Spleen (tissue), 13 donors: ENCODE measurements around the gene PTRH2. TPM values are rescaled to one million over a fixed set of nuclear protein-coding genes. Genes with fewer than 3 reads are reported as not detected.
"Not testable (repeated sequence)": the region's sequence is repeated elsewhere in the genome, so short reads cannot be mapped to it uniquely, and the experiment has no call there.

Source experiments
- DNase-seq: peaks from one replicate; pipeline ENCODE4 v3.0.0-alpha.2; 2020
- H3K27ac ChIP-seq, 8 donors: fragments of 200-600 bp; sonication (generic) in 7 of 8; 1 replicate in 4 of 8; 2 replicates in 4 of 8; pipeline versions ENCODE4 v1.5.0 to v1.8.0; 2016 to 2021; ENCODE audit warnings: inconsistent platforms in 4 of 8, mild to moderate bottlenecking in 4 of 8, moderate library complexity in 1 of 8
- H3K27me3 ChIP-seq, 7 donors: fragments of 200-600 bp; sonication (generic) in 6 of 7; replicated peaks in 1 of 7; 1 replicate in 4 of 7; 2 replicates in 3 of 7; pipeline versions ENCODE4 v1.5.0 to v1.8.0; 2016 to 2021; ENCODE audit warnings: inconsistent platforms in 3 of 7, mild to moderate bottlenecking in 1 of 7
- H3K36me3 ChIP-seq, 6 donors: fragments of 200-600 bp; sonication (generic) in 5 of 6; 1 replicate in 4 of 6; 2 replicates in 2 of 6; pipeline versions ENCODE4 v1.5.0 to v1.8.0; 2016 to 2021; ENCODE audit warnings: inconsistent platforms in 2 of 6
- H3K4me1 ChIP-seq, 6 donors: fragments of 200-600 bp; sonication (generic) in 5 of 6; 1 replicate in 3 of 6; 2 replicates in 3 of 6; pipeline versions ENCODE4 v1.5.0 to v1.8.0; 2016 to 2021; ENCODE audit warnings: inconsistent platforms in 3 of 6
- H3K4me3 ChIP-seq, 8 donors: fragments of 200-600 bp; sonication (generic) in 7 of 8; 1 replicate in 4 of 8; 2 replicates in 4 of 8; pipeline versions ENCODE4 v1.5.0 to v1.8.0; 2016 to 2021; ENCODE audit warnings: inconsistent platforms in 4 of 8, mild to moderate bottlenecking in 4 of 8, moderate library complexity in 2 of 8
- H3K9me3 ChIP-seq, 8 donors: fragments of 200-600 bp; sonication (generic) in 7 of 8; 1 replicate in 4 of 8; 2 replicates in 4 of 8; pipeline versions ENCODE4 v1.5.0 to v1.8.0; 2016 to 2021; ENCODE audit warnings: inconsistent platforms in 4 of 8
- POLR2A ChIP-seq, 3 donors: fragments of 450-650 bp; IDR thresholded peaks; one replicate each; pipeline ENCODE4 v1.5.1; 2017; ENCODE audit warnings: antibody characterized with exemption in 3 of 3, mild to moderate bottlenecking in 1 of 3
- POLR2AphosphoS5 ChIP-seq, 3 donors: sonication (generic); formaldehyde crosslinking; IDR thresholded peaks; one replicate each; pipeline ENCODE4 v1.5.1; 2017; ENCODE audit warnings: antibody characterized with exemption in 3 of 3
- WGBS, 5 donors: extraction: QIAGEN DNeasy Blood & Tissue Kit in 3 of 5; methylation state at CpG; one replicate each; pipeline versions ENCODE4 v1.1.5 to v1.1.7; 2013 to 2018; 5-methylcytosine and 5-hydroxymethylcytosine counted together
- intact Hi-C: fragments of 100-400 bp; cut with DNase I; formaldehyde crosslinking; loops from one replicate; pipeline ENCODE4 v1.15.0; 2023; ENCODE audit warnings: low total_unique reads
- long read RNA-seq, 2 donors: transcript quantifications; one replicate each; lab custom pipeline, GENCODE V29; 2026
- polyA plus RNA-seq, 3 donors: library from polyadenylated mRNA; stranded (reverse); fragments of 200-250 nt; gene quantifications; one replicate each; pipeline ENCODE4 v1.2.1, GENCODE V29; 2013
- total RNA-seq, 7 donors: library from RNA; depleted of rRNA in 3 of 7; stranded (reverse); fragments of >200 nt in 3 of 7; fragmentation: NEBNext Ultra II Directional in 4 of 7; extraction: Animal tissue kit (Norgen Biotek cat#: 25700) in 4 of 7; gene quantifications; one replicate each; pipeline versions ENCODE4 v1.1.0 to v1.2.1, GENCODE V29; 2016 to 2021
- TF ChIP-seq, protein P1 (sequence below), 11 experiments: fragments of 200-600 bp in 7 of 11; fragments of 450-650 bp in 4 of 11; sonication (generic) in 4 of 11; IDR thresholded peaks in 8 of 11; conservative IDR thresholded peaks in 3 of 11; 1 replicate in 7 of 11; 2 replicates in 4 of 11; pipeline versions ENCODE4 v1.4.0 to v1.8.0; 2016 to 2021; ENCODE audit warnings: antibody characterized with exemption in 11 of 11, inconsistent platforms in 4 of 11, mild to moderate bottlenecking in 1 of 11
- donor health status: healthy with polysubstance abuse.
- donor health status: DM: no; HTN: no; CAD: no; lungs with moderate emphysema.
- donor health status: DM: no; HTN: no; CAD: no.
- donor health status: Bipolar disorder and iron deficiency.
- donor health status: healthy.
- donor health status: DM: no; HTN: no; CAD: no.
- donor health status: DM: yes; HTN: yes; CAD: no.

The PTRH2 gene
- total RNA-seq (10 to 100 TPM; 14.4 to 30.9 (median 18.4) TPM), polyA plus RNA-seq (10 to 100 TPM; 23.9 to 28.3 (median 27.6) TPM)
- long read RNA-seq, donor 1, full-length matches to known transcripts, result 21 of 21 reads
- long read RNA-seq, donor 1, partial matches to known transcripts, result 0 of 21 reads
- long read RNA-seq, donor 1, other reads (novel, unspliced or antisense), result 0 of 21 reads
- long read RNA-seq, donor 2, full-length matches to known transcripts, result 20 of 20 reads
- long read RNA-seq, donor 2, partial matches to known transcripts, result 0 of 20 reads
- long read RNA-seq, donor 2, other reads (novel, unspliced or antisense), result 0 of 20 reads

DNA sequence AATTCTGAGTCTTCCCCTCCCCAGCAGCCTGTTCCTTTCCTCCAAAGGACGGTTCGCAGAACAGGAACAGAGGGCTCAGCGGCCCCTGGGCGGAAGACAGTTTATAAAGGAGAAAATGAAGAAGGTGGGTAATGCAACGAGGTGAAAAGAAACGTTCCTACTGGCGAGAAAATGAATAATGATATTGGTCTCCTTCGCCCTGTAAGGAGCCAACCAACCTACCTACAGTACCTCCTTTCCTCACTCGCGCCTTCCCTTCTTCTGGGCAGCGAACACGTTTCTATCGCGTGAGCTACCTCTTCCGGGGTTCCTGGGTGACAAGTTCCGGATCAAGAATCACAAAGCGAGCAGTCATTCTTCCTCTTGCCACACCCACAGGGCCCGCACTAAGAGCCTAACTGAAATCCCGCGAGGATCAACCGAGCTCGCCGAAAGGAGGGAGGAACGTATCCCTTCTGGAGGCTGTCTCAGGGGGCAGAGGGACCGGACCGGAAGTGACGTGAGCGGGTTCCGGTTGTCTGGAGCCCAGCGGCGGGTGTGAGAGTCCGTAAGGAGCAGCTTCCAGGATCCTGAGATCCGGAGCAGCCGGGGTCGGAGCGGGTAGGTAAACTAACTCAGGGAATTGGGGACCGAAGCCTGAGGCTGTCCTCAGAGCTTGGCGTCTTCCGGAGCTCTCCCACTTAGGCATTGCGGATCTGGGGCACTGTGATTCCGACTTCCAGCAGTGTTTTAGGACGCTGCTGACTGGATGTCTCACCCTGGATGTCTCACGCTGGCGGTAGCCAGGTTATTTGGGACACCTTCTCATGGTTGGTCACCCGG is at the start of gene PTRH2, which contains the start of gene VMP1:
Gene PTRH2 (minus strand): TSS at position 282 of the 822 bp plus-strand sequence. CDS start 9,452 bp downstream, outside the sequence.
Gene VMP1 (plus strand): TSS at position 506 of the 822 bp plus-strand sequence. CDS start 23,793 bp downstream, outside the sequence.
- peaks cover 29 to 94% (median 68%) of the 10 kb centered on the region in 6 donors for H3K4me1 ChIP-seq
- 0 to 1% (median 0%) methylated on average over 41 to 45 of the region's 45 CpGs for WGBS, 5 donors
- peak within 1 kb of the TSS; percentile 84 to 95 (median 94) for H3K27ac ChIP-seq
- no peaks in the 10 kb centered on the region for H3K27me3 ChIP-seq
- H3K9me3 ChIP-seq, result no peaks in the 10 kb centered on the region
- intact Hi-C loops, result no loop called here
- peak within 1 kb of the TSS; percentile 62 to 96 (median 88) for H3K4me3 ChIP-seq
- peaks cover 0 to 16% (median 0%) of the 10 kb centered on the region in 6 donors for H3K36me3 ChIP-seq
- TF ChIP-seq POLR2A (IDR thresholded peaks at IDR 0.05) (no peak), POLR2AphosphoS5 (IDR thresholded peaks at IDR 0.05) (peak; percentile 92 to 94 (median 93))
- TF ChIP-seq, protein P1, sequence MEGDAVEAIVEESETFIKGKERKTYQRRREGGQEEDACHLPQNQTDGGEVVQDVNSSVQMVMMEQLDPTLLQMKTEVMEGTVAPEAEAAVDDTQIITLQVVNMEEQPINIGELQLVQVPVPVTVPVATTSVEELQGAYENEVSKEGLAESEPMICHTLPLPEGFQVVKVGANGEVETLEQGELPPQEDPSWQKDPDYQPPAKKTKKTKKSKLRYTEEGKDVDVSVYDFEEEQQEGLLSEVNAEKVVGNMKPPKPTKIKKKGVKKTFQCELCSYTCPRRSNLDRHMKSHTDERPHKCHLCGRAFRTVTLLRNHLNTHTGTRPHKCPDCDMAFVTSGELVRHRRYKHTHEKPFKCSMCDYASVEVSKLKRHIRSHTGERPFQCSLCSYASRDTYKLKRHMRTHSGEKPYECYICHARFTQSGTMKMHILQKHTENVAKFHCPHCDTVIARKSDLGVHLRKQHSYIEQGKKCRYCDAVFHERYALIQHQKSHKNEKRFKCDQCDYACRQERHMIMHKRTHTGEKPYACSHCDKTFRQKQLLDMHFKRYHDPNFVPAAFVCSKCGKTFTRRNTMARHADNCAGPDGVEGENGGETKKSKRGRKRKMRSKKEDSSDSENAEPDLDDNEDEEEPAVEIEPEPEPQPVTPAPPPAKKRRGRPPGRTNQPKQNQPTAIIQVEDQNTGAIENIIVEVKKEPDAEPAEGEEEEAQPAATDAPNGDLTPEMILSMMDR (IDR thresholded peaks at IDR 0.05 in 8 of 11, conservative IDR thresholded peaks at IDR 0.05 in 3 of 11), result peak in 4 of 11 experiments; percentile 19 to 45 (median 30)
- DNase-seq, result peak; percentile 97

DNA sequence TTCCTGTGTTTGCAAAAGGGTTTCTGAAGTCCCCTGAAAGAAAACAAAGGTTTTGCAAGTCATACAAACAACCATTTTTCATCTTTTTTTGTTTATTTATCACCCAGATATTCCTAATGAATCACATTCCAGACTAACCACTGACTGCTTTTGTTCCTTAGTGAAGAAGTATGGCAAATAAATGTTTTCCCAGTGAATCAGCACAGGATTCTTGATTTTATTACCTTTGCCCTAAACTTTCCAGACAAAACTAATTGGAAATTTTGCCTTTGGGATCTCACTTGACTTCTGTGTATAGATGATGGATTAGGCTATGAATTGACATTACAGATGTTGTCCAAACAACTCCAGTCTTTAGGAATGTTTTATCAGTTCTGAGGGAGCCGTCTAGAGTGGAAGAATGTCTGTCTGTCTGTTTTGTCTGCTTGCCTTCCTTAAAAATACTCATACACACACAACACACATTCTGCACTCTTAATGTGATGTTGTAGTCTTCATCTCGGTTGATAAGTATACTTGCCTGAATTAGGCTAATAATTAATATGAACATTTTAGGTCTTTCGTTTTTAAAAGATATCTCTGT is 49.1 kb upstream of the PTRH2 start:
- intact Hi-C loops, result no loop called here
- H3K36me3 ChIP-seq, result peaks cover 0 to 69% (median 4%) of the 10 kb centered on the region in 6 donors
- H3K4me3 ChIP-seq, result no peak overlapping the region
- H3K9me3 ChIP-seq, result peaks cover 0 to 11% (median 6%) of the 10 kb centered on the region in 8 donors
- peaks cover 0 to 67% (median 30%) of the 10 kb centered on the region in 6 donors for H3K4me1 ChIP-seq
- TF ChIP-seq POLR2AphosphoS5 (IDR thresholded peaks at IDR 0.05), result no peak
- TF ChIP-seq, protein P1 (IDR thresholded peaks at IDR 0.05 in 8 of 11, conservative IDR thresholded peaks at IDR 0.05 in 3 of 11), result no peak
- no peak for TF ChIP-seq POLR2A (IDR thresholded peaks at IDR 0.05)
- no peaks in the 10 kb centered on the region for H3K27me3 ChIP-seq
- 73 to 84% (median 82%) methylated on average over 3 of the region's 3 CpGs for WGBS, 5 donors
- peak overlapping the region in 5 of 8 donors; percentile 35 to 57 (median 39) for H3K27ac ChIP-seq
- no peak for DNase-seq

DNA sequence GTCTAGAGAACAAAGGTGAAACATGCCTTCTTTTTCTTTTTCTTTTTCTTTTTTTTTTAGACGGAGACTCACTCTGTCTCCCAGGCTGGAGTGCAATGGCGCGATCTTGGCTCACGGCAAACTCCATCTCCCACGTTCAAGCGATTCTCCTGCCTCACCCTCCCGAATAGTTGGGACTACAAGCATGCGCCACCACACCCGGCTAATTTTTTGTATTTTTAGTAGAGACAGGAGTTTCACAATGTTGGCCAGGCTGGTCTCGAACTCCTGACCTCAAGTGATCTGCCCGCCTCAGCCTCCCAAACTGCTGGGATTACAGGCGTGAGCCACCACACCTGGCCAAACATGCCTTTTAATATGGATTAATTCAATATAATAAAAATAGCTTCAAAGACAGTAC is 47.8 kb upstream of the PTRH2 start:
- H3K27me3 ChIP-seq, DNase-seq, H3K4me3 ChIP-seq, intact Hi-C loops: not testable (repeated sequence)
- WGBS, 5 donors, result 94 to 98% (median 97%) methylated on average over 12 of the region's 12 CpGs
- Histone ChIP-seq H3K36me3 (peaks cover 0 to 65% (median 4%) of the 10 kb centered on the region in 6 donors), H3K4me1 (peaks cover 0 to 60% (median 27%) of the 10 kb centered on the region in 6 donors), H3K27ac (peak overlapping the region in 4 of 8 donors; percentile 56 to 73 (median 62)), H3K9me3 (peaks cover 0 to 11% (median 6%) of the 10 kb centered on the region in 8 donors)

DNA sequence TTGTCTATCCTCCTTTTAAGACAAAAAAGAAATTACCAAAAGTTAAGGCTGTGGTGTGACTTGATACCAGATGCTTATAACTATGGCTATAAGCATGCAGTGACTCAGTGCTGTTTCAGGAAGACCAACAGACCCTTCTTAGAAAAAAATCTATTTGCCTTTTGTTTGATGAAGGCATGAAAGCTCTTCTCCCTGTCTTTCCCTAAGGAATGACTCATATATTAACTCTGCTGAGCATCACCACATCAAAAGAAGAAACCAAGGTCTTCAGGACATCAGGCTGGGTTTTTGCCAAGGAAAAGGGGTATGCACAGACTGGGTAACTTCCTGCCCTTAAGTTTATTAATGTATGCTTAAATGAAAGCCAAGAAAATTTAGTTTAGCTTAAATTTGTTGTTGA is 47.3 kb upstream of the PTRH2 start:
- H3K27ac ChIP-seq, result peak overlapping the region in 7 of 8 donors; percentile 13 to 73 (median 56)
- peaks cover 0 to 57% (median 26%) of the 10 kb centered on the region in 6 donors for H3K4me1 ChIP-seq
- peaks cover 0 to 10% (median 6%) of the 10 kb centered on the region in 8 donors for H3K9me3 ChIP-seq
- intact Hi-C loops, result loop anchor here (5.0 kb wide), 1 partner anchor 98 kb away; no protein-coding TSS in a partner anchor
- TF ChIP-seq POLR2A (IDR thresholded peaks at IDR 0.05) (no peak), POLR2AphosphoS5 (IDR thresholded peaks at IDR 0.05) (no peak)
- TF ChIP-seq, protein P1 (IDR thresholded peaks at IDR 0.05 in 8 of 11, conservative IDR thresholded peaks at IDR 0.05 in 3 of 11), result no peak
- H3K4me3 ChIP-seq, result no peak overlapping the region
- no peaks in the 10 kb centered on the region for H3K27me3 ChIP-seq
- peaks cover 0 to 69% (median 4%) of the 10 kb centered on the region in 6 donors for H3K36me3 ChIP-seq
- DNase-seq, result no peak
